MV-4-11 (cell line): ENCODE results near the gene IYD.
"Not testable (repeated sequence)": the region's sequence is repeated elsewhere in the genome, so short reads cannot be mapped to it uniquely, and the experiment has no call there.

Source experiments
- DNase-seq: peaks from one replicate; lab custom pipeline; 2025; lab: John Stamatoyannopoulos, UW

IYD gene

GRCh38 chr6:150430815-150431214, 62.0 kb downstream of the IYD start:
- no peak for DNase-seq

- DNase-seq = no peak
Observed at GRCh38 chr6:150435360-150435759, 66.5 kb downstream of the IYD start.

- DNase-seq = no peak
Observed at GRCh38 chr6:150435832-150436231, 67.0 kb downstream of the IYD start.

- DNase-seq = no peak
Observed at GRCh38 chr6:150439373-150439772, 70.6 kb downstream of the IYD start.

- DNase-seq = no peak
Observed at GRCh38 chr6:150443621-150444020, 74.8 kb downstream of the IYD start.

- DNase-seq = no peak
Observed at GRCh38 chr6:150444308-150444707, 75.5 kb downstream of the IYD start.

- DNase-seq = no peak
Observed at GRCh38 chr6:150445486-150445885, 76.7 kb downstream of the IYD start.

GRCh38 chr6:150448221-150448620, 79.4 kb downstream of the IYD start:
- DNase-seq = no peak

GRCh38 chr6:150449055-150449454, 80.2 kb downstream of the IYD start:
- not testable (repeated sequence) for DNase-seq

- no peak for DNase-seq
Observed at GRCh38 chr6:150450918-150451317, 82.1 kb downstream of the IYD start.

GRCh38 chr6:150451807-150452427, 83.1 kb downstream of the IYD start:
- no peak for DNase-seq

- no peak for DNase-seq
Observed at GRCh38 chr6:150452428-150453243, 83.8 kb downstream of the IYD start.

- DNase-seq = no peak
Observed at GRCh38 chr6:150453357-150453756, 84.5 kb downstream of the IYD start.
